ENCODE results near the gene RABEP2. TPM values are rescaled to one million over a fixed set of nuclear protein-coding genes. Genes with fewer than 3 reads are reported as not detected.
"Not testable (repeated sequence)": the region's sequence is repeated elsewhere in the genome, so short reads cannot be mapped to it uniquely, and the experiment has no call there.

The RABEP2 gene
- total and polyA plus RNA-seq, 9 donors = 0.32 to 14.8 (median 11.3) TPM

- Histone ChIP-seq H3K27ac (peak overlapping the region in 1 of 2 donors; percentile 58), H3K9me3 (no peaks in the 10 kb centered on the region), H3K27me3 (no peaks in the 10 kb centered on the region), H3K36me3 (no peaks in the 10 kb centered on the region), H3K4me3 (peak overlapping the region; percentile 92), H3K4me1 (ENCODE audit: insufficient read depth) (peaks cover 4% of the 10 kb centered on the region)
- no peak for TF ChIP-seq CTCF (IDR thresholded peaks at IDR 0.05)
- TF ChIP-seq EP300 (IDR thresholded peaks at IDR 0.05) = no peak
- TF ChIP-seq POLR2A (IDR thresholded peaks at IDR 0.05) = no peak
- peak in 1 of 5 donors; percentile 62 for DNase-seq
- WGBS, 3 donors = 1 to 3% (median 1%) methylated on average over 17 of the region's 17 CpGs
- intact Hi-C loops (cut with DNase I) = no loop called here
Measured at GRCh38 chr16:28951410-28951943, 26.4 kb upstream of the RABEP2 start.

- peak within 1 kb of the TSS; percentile 92 for H3K4me3 ChIP-seq
- WGBS, 3 donors = 1% methylated on average over 54 to 79 of the region's 79 CpGs
- no peaks in the 10 kb centered on the region for H3K9me3 ChIP-seq
- no peaks in the 10 kb centered on the region for H3K36me3 ChIP-seq
- DNase-seq = peak; percentile 99 to 100 (median 100)
- intact Hi-C loops (cut with DNase I) = no loop called here
- no peaks in the 10 kb centered on the region for H3K27me3 ChIP-seq
- H3K27ac ChIP-seq = peak within 1 kb of the TSS in 1 of 2 donors; percentile 58
- TF ChIP-seq CTCF (IDR thresholded peaks at IDR 0.05) = no peak
- TF ChIP-seq EP300 (IDR thresholded peaks at IDR 0.05) = no peak
- peaks cover 5% of the 10 kb centered on the region for H3K4me1 ChIP-seq (ENCODE audit: insufficient read depth)
Measured at GRCh38 chr16:28950648-28951409, 25.8 kb upstream of the RABEP2 start, which contains the start of gene NFATC2IP. Gene NFATC2IP (plus strand): TSS chr16:28950937. CDS start chr16:28951012, 75 bp downstream.

GRCh38 chr16:28946681-28947080 is 21.6 kb upstream of the RABEP2 start:
- DNase-seq = no peak
- Histone ChIP-seq H3K4me1 (ENCODE audit: insufficient read depth) (peaks cover 5% of the 10 kb centered on the region), H3K4me3 (no peak overlapping the region), H3K27me3 (no peaks in the 10 kb centered on the region), H3K9me3 (no peaks in the 10 kb centered on the region), H3K27ac (no peak overlapping the region), H3K36me3 (no peaks in the 10 kb centered on the region)
- intact Hi-C loops (cut with DNase I) = loop anchor here in 3 of 4 donors (5.0 to 10.0 kb wide), 3 partner anchors 84 to 132 kb away; partner anchors contain the start of genes ATXN2L (in 1 of the 3) and SH2B1 (in 1 of the 3)
- WGBS, 3 donors = 34 to 55% (median 39%) methylated on average over 4 of the region's 4 CpGs
- TF ChIP-seq CTCF (IDR thresholded peaks at IDR 0.05) = no peak
- TF ChIP-seq POLR2A (IDR thresholded peaks at IDR 0.05) = no peak
- TF ChIP-seq EP300 (IDR thresholded peaks at IDR 0.05) = no peak

GRCh38 chr16:28943281-28943680 is 18.2 kb upstream of the RABEP2 start:
- no peak for DNase-seq
- TF ChIP-seq EP300 (IDR thresholded peaks at IDR 0.05) = no peak
- TF ChIP-seq POLR2A (IDR thresholded peaks at IDR 0.05) = no peak
- TF ChIP-seq CTCF (IDR thresholded peaks at IDR 0.05) = no peak
- Histone ChIP-seq H3K4me3 (no peak overlapping the region), H3K4me1 (ENCODE audit: insufficient read depth) (peaks cover 3% of the 10 kb centered on the region), H3K27me3 (no peaks in the 10 kb centered on the region), H3K27ac (no peak overlapping the region), H3K36me3 (no peaks in the 10 kb centered on the region), H3K9me3 (no peaks in the 10 kb centered on the region)
- intact Hi-C loops (cut with DNase I) = loop anchor here in 1 of 4 donors (10.0 kb wide), 1 partner anchor 128 kb away; no protein-coding TSS in a partner anchor

GRCh38 chr16:28939825-28940224 is 14.8 kb upstream of the RABEP2 start:
- H3K9me3 ChIP-seq; H3K27me3 ChIP-seq; H3K36me3 ChIP-seq; H3K27ac ChIP-seq; DNase-seq; H3K4me1 ChIP-seq (ENCODE audit: insufficient read depth); H3K4me3 ChIP-seq: not testable (repeated sequence)
- intact Hi-C loops (cut with DNase I) = loop anchor here in 3 of 4 donors (5.0 to 10.0 kb wide), 3 partner anchors 115 to 128 kb away; partner anchors contain the start of gene ATXN2L (in 1 of the 3)
- WGBS, 3 donors = 83 to 89% (median 85%) methylated on average over 7 of the region's 7 CpGs

Data from ovary (tissue), 9 donors.